Measurements from ENCODE around the gene TMPRSS4. TPM values are rescaled to one million over a fixed set of nuclear protein-coding genes. Genes with fewer than 3 reads are reported as not detected.

The TMPRSS4 gene
- total RNA-seq, 3 donors from 2014 or later (not counting 1 experiment from before 2014, with no cell fraction given), result not detected

DNA sequence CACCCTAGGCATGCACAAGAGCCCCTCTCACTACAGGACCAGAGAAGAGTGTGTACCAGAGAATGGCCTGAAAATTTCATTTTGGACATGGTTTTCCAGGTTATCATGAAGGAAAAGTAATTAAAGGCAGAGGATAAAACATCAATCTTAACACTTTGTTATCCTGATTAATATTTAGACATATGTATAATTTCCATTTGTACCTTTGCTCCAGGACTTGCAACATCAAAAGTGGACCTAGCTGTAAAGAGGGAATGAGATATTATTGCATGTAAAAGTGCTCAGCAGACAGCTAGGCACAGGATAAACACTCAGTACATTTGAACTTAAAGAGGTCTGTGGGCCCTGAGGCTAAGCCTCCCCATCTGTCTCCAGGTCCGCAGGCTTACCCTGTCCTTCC, 77.8 kb downstream of the TMPRSS4 start:
- no peak for TF ChIP-seq CTCF (IDR thresholded peaks at IDR 0.05)
- Histone ChIP-seq H3K36me3 (ENCODE audit: control insufficient read depth, insufficient read depth, low read length) (no peaks in the 10 kb centered on the region), H3K4me1 (ENCODE audit: control insufficient read depth, insufficient read depth, low read length) (peaks cover 17% of the 10 kb centered on the region), H3K4me3 (ENCODE audit: low read length) (no peak overlapping the region), H3K9me3 (ENCODE audit: control insufficient read depth, insufficient read depth, low read length) (no peaks in the 10 kb centered on the region), H3K27me3 (ENCODE audit: control insufficient read depth, insufficient read depth, low read length) (peaks cover 30% of the 10 kb centered on the region), H3K27ac (ENCODE audit: low read length) (no peak overlapping the region)
- intact Hi-C loops (cut with micrococcal nuclease), result no loop called here
- Mint-ChIP-seq H3K4me1 (peaks cover 6 to 18% of the 10 kb centered on the region in 2 donors), H3K27me3 (ENCODE audit: low read depth in 2 of 2) (peaks cover 66 to 77% of the 10 kb centered on the region in 2 donors), H3K36me3 (no peaks in the 10 kb centered on the region), H3K9me3 (no peaks in the 10 kb centered on the region), H3K27ac (no peak overlapping the region), H3K4me3 (no peak overlapping the region)
- ATAC-seq (no peak), DNase-seq (no peak)
- 100% methylated on average over 1 of the region's 1 CpG for WGBS (ENCODE audit: insufficient coverage)

GRCh38 chr11:118155776-118156530, 79.1 kb downstream of the TMPRSS4 start:
- no peak for TF ChIP-seq CTCF (IDR thresholded peaks at IDR 0.05)

GRCh38 chr11:118156531-118157185, 79.8 kb downstream of the TMPRSS4 start:
- H3K9me3 ChIP-seq (ENCODE audit: control insufficient read depth, insufficient read depth, low read length), result no peaks in the 10 kb centered on the region
- no peak overlapping the region for H3K27ac Mint-ChIP-seq
- no peak overlapping the region for H3K4me3 ChIP-seq (ENCODE audit: low read length)
- no peaks in the 10 kb centered on the region for H3K9me3 Mint-ChIP-seq
- H3K27ac ChIP-seq (ENCODE audit: low read length), result no peak overlapping the region
- peak in 1 of 2 donors; percentile 56 for DNase-seq
- peaks cover 6 to 18% of the 10 kb centered on the region in 2 donors for H3K4me1 Mint-ChIP-seq
- no peak for TF ChIP-seq CTCF (IDR thresholded peaks at IDR 0.05)
- peaks cover 30% of the 10 kb centered on the region for H3K27me3 ChIP-seq (ENCODE audit: control insufficient read depth, insufficient read depth, low read length)
- no peaks in the 10 kb centered on the region for H3K36me3 Mint-ChIP-seq
- intact Hi-C loops (cut with micrococcal nuclease), result no loop called here
- H3K36me3 ChIP-seq (ENCODE audit: control insufficient read depth, insufficient read depth, low read length), result no peaks in the 10 kb centered on the region
- H3K4me1 ChIP-seq (ENCODE audit: control insufficient read depth, insufficient read depth, low read length), result peaks cover 17% of the 10 kb centered on the region
- H3K27me3 Mint-ChIP-seq (ENCODE audit: low read depth in 2 of 2), result peaks cover 53 to 62% of the 10 kb centered on the region in 2 donors
- 13% methylated on average over 20 of the region's 21 CpGs for WGBS (ENCODE audit: insufficient coverage)
- peak; percentile 63 to 93 (median 85) for ATAC-seq
- no peak overlapping the region for H3K4me3 Mint-ChIP-seq

More at GRCh38 chr11:118155776-118156530, 79.1 kb downstream of the TMPRSS4 start:
- DNase-seq, result no peak
- intact Hi-C loops (cut with micrococcal nuclease), result no loop called here
- ATAC-seq, result no peak
- no peak overlapping the region for H3K27ac Mint-ChIP-seq
- peaks cover 55 to 69% of the 10 kb centered on the region in 2 donors for H3K27me3 Mint-ChIP-seq (ENCODE audit: low read depth in 2 of 2)
- peaks cover 6 to 18% of the 10 kb centered on the region in 2 donors for H3K4me1 Mint-ChIP-seq
- 75% methylated on average over 11 of the region's 11 CpGs for WGBS (ENCODE audit: insufficient coverage)
- Histone ChIP-seq H3K27me3 (ENCODE audit: control insufficient read depth, insufficient read depth, low read length) (peaks cover 30% of the 10 kb centered on the region), H3K4me1 (ENCODE audit: control insufficient read depth, insufficient read depth, low read length) (peaks cover 17% of the 10 kb centered on the region), H3K27ac (ENCODE audit: low read length) (no peak overlapping the region), H3K4me3 (ENCODE audit: low read length) (no peak overlapping the region), H3K9me3 (ENCODE audit: control insufficient read depth, insufficient read depth, low read length) (no peaks in the 10 kb centered on the region), H3K36me3 (ENCODE audit: control insufficient read depth, insufficient read depth, low read length) (no peaks in the 10 kb centered on the region)
- H3K36me3 Mint-ChIP-seq, result no peaks in the 10 kb centered on the region
- H3K9me3 Mint-ChIP-seq, result no peaks in the 10 kb centered on the region
- no peak overlapping the region for H3K4me3 Mint-ChIP-seq

Measured in natural killer cell (primary cell).